IPS-18c (cell line): ENCODE measurements around the gene CLSTN3.

Experiments used
- H3K4me3 ChIP-seq: 2 replicates; pipeline ENCODE4 v1.7.0; 2013; ENCODE audit warnings: low read depth, mild to moderate bottlenecking, low read length, moderate library complexity; ENCODE audit not compliant: insufficient read depth
- H3K9me3 ChIP-seq: one replicate; pipeline ENCODE4 v1.6.1; 2013; ENCODE audit warnings: mild to moderate bottlenecking, low read length, moderate library complexity; ENCODE audit not compliant: control insufficient read depth, insufficient read depth

Gene CLSTN3

GRCh38 chr12:7117670-7118069, 12.5 kb upstream of the CLSTN3 start:
- no peaks in the 10 kb centered on the region for H3K9me3 ChIP-seq
- H3K4me3 ChIP-seq, result no peak overlapping the region

GRCh38 chr12:7118881-7119280, 11.3 kb upstream of the CLSTN3 start:
- H3K9me3 ChIP-seq, result no peaks in the 10 kb centered on the region
- H3K4me3 ChIP-seq, result no peak overlapping the region

DNA sequence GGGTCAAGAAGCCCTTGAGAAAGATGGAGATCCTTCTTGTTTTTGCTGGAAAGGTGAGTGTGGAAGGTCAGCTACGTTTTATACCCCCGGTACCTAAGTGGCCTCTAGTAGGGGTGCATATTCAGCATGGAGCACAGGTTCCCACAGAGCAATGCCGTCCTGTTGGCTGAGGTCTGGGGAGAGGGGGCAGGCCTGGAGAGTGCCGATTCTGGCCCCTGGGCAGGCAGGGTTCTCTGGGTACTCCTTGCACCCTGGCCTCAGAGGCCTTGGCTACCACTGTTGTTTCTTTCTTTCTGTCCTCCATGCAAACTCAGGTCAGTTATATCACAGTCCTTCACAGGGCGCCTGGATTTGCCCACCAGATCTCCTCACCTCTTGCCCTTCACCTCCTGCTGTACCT, 10.0 kb upstream of the CLSTN3 start:
- Histone ChIP-seq H3K9me3 (no peaks in the 10 kb centered on the region), H3K4me3 (no peak overlapping the region)

- no peaks in the 10 kb centered on the region for H3K9me3 ChIP-seq
Observed at GRCh38 chr12:7121324-7121723, 8.8 kb upstream of the CLSTN3 start.

DNA sequence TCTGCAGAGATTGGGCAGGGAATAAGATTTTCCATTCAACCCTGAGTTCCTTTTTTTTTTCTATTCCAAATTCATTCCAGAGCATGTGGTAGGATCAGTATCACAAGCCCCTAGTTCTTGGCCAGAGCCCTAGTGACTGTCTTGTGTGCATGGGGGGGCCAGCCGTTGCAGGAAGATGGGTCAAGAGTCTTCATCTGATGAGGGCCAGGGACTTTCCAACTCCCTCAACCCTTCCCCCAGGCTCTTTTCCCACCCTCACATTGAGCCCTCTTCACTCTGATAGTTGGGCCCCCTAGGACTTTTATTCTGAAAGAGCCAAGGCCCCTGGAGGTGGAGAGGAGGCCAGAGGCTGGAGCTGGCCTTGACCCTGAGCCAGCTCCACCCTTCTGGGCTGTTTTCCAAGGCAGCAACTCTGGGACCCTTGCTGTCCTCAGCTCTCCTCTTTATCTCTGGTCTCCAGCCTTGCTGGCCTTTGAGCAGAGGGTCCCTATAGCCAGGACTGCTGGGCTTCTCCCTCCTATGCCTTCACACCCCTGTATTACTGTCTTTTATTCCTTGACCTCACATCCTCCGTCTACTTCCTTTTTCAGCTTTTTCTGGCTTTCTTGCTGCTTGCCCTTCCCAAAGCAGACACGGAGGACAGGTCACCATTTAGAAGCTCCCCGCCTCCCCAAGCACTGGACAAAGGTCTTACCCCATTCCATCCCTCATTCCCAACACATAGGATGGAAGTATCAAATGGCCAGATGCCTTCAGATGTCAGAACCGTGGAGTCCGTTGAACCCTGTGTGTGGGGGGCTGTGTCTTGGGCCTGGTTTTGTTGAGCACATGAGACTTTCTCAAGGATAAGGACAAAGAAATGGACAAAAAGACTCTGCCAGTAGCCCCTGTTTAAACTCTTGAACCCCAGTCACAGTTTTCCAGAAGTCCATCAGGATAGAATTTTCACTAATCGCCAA, 7.1 kb upstream of the CLSTN3 start:
- H3K9me3 ChIP-seq, result no peaks in the 10 kb centered on the region
- no peak overlapping the region for H3K4me3 ChIP-seq

More at GRCh38 chr12:7121324-7121723, 8.8 kb upstream of the CLSTN3 start:
- H3K4me3 ChIP-seq, result no peak overlapping the region

- H3K9me3 ChIP-seq, result no peaks in the 10 kb centered on the region
- H3K4me3 ChIP-seq, result no peak overlapping the region
Observed at GRCh38 chr12:7123806-7124522, 6.2 kb upstream of the CLSTN3 start.

- Histone ChIP-seq H3K9me3 (no peaks in the 10 kb centered on the region), H3K4me3 (no peak overlapping the region)
Observed at GRCh38 chr12:7125632-7126227, 4.4 kb upstream of the CLSTN3 start.

DNA sequence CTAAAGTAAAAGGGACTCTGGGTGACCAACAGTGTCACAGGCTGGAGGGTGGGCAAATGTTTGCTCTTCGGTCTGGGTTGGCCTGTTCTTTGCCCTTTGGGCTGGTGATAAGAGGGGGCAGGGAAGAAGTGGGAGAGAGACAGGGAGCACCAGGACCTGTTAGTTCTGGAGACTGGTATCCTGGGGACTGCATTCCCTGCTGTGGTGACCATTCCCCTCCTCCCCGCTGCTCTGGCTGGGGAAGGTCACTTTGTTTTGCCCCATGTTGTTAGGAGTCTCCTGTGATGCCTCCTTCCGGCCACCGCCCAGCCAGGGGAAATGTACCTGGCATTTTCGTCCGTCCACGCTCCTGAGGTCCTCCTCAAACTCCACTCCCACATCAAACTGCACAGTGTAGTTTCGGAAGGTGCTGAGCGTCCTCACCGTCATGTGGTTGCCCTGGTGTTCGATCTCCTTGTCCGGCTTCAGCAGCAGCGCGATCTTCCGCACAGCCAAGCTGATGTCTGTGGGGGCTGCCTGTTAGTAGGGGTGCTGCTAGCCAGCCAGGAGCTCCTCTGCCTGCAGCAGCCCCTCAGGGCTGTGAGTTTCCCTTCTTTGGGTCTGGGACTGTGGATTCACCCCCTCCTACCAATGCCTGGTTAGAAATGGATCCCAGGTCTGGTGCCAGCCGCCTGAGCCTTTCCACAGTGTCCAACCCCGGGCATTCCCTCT, 2.1 kb upstream of the CLSTN3 start:
- no peaks in the 10 kb centered on the region for H3K9me3 ChIP-seq
- H3K4me3 ChIP-seq, result no peak overlapping the region

DNA sequence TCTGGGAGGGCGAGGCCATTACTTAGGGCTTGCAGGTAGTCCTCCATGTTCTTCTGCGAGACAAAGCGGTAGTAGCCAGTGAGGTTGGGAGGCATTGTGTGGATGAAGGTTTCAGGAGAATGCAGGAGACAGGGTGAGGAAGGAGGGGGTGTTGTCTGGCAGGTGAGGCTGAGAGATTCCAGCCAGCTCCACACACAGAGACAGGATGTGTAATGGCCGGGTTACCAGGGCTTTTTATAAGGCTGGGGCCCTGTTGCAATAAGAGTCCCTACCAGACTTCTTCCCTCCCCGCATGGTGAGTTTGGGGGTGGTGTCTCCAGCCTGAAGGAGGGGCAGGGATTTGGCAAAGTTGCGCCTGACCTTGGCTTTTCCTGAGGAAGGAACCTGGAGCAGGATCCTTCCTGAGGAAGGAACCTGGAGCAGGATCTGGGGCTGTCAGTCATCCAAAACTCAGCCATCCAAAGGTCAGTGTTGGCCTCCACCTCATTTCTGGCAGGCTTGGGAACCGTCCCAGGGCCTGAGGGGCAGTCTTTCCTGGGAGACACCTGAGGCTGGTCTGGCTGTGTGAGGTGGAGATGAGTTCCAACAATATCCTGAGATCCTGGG, 1.4 kb upstream of the CLSTN3 start, which contains the start of gene RBP5:
TSS of gene RBP5 (minus strand) at position 209 of the 606 bp plus-strand sequence. CDS start at position 95, 114 bp downstream.
- Histone ChIP-seq H3K9me3 (no peaks in the 10 kb centered on the region), H3K4me3 (peak within 1 kb of the TSS; percentile 91)

DNA sequence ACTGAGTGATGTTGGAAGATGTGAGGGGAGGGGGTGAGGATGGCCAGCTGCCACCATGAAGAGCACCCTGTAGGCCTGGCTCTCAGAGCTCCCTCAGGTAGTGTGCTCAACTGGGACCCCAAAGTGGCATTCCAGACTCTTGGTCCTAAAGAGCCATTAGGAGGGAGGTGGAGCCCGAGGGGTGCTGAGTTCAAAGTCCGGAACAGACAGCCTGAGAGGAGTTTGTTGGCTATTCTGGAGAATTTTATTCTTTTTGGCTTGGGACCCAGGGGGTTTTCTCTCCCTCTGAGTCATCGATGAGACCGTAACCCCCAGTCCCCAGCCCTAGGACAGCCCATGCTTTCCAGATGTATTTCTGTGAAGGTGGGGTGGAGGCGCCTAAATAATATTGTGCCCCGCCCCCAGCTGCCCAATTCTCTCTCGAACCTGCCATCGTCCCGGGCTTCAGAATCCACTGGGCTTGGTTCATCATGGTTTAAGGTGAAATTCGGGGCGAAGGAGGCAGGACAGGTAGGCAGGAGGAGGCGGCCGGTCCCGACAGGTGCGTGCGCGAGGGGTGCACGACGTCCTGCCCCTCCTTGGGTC, 792 bp upstream of the CLSTN3 start:
- H3K9me3 ChIP-seq, result no peaks in the 10 kb centered on the region
- H3K4me3 ChIP-seq, result peak overlapping the region; percentile 91

- Histone ChIP-seq H3K4me3 (peak overlapping the region; percentile 91), H3K9me3 (no peaks in the 10 kb centered on the region)
Observed at GRCh38 chr12:7130701-7131501, 730 bp downstream of the CLSTN3 start.

DNA sequence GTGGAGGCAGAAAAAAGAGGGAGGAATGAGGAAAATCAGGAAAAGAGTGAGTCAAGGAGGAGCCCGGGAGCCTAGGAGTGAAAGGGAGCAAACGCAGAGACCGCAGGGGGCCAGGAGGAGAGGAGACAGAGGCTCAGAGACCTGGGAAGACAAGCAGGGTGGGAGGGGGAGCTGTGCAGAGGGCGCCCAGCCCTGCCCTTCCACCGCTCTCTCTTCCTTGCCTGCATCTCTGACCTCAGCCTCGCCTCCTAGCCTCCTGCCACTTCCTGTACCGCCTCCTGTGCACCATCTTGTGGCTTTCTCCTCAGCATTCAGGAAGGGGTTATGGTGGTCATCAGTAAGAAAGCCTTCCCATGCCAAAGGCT, 1.3 kb downstream of the CLSTN3 start:
- Histone ChIP-seq H3K9me3 (no peaks in the 10 kb centered on the region), H3K4me3 (peak overlapping the region; percentile 91)

DNA sequence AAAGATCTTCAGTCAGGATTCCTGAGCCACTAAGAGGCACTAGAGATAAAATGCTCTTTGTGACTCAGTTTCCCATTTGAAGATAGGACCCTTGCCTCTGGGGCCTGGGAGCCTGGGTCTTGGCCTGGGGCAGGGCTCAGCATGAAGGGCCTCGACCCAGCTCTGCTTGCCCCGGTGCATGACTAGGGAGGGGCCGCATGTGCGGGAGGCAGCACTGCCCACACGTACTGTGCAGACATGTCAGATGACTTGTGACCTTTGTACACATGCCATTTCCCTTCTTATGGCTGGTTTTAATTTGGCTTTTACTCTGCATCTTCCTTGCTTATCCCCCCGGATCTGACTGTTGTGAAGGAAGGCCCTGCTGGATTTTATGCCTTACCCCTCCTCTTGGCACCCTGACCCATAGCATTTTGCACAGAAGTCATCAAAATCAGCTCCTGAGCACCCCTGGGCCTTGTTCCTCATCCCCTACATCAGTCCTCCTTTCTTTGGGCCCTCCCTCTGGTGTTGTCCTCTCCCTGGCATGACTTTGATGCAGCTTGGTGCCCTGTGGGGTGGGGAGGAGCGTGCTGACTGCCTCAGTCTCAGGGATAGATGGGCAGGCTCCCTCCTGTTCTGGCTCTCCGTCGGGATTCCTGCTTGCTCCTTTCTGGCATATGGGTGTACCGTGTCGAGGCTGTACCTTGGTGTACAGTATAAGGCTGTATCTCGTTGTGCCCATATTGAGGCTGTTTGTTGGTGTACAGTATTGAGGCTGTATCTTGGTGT, 4.4 kb downstream of the CLSTN3 start:
- Histone ChIP-seq H3K9me3 (no peaks in the 10 kb centered on the region), H3K4me3 (no peak overlapping the region)

DNA sequence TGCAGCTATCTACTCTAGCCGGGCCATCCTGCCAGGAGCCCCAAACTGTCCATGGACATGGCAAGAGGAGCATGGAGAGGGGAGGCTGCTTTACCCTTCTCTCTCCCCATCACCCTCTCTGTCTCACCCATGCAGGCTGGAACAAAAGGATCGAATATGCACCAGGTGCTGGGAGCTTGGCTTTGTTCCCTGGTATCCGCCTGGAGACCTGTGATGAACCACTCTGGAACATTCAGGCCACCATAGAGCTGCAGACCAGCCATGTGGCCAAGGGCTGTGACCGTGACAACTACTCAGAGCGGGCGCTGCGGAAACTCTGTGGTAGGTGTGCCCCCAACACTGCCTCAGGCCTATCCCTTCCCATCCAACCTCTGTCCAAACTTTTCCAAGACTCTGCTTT, 5.9 kb downstream of the CLSTN3 start:
- Histone ChIP-seq H3K4me3 (no peak overlapping the region), H3K9me3 (no peaks in the 10 kb centered on the region)

GRCh38 chr12:7136676-7137075, 6.5 kb downstream of the CLSTN3 start:
- Histone ChIP-seq H3K9me3 (no peaks in the 10 kb centered on the region), H3K4me3 (no peak overlapping the region)
